HFFc6 (cell line): ENCODE measurements around the gene DLX5. TPM values are rescaled to one million over a fixed set of nuclear protein-coding genes. Genes with fewer than 3 reads are reported as not detected.

Experiments used
- DNase-seq: peaks from one replicate; pipeline ENCODE4 v3.0.0-alpha.2; 2018
- H3K27ac Mint-ChIP-seq: 2 replicates; pipeline ENCODE4 v1.8.0; 2020; ENCODE audit warnings: mild to moderate bottlenecking, mixed read lengths
- H3K27me3 Mint-ChIP-seq: 2 replicates; pipeline ENCODE4 v1.8.0; 2021; ENCODE audit warnings: mild to moderate bottlenecking, moderate library complexity, mixed read lengths; ENCODE audit not compliant: insufficient read depth
- H3K36me3 Mint-ChIP-seq: 2 replicates; pipeline ENCODE4 v1.8.0; 2021; ENCODE audit warnings: low read depth, mixed read lengths
- H3K4me1 Mint-ChIP-seq: 2 replicates; pipeline ENCODE4 v1.8.0; 2020; ENCODE audit warnings: low read depth, mixed read lengths
- H3K4me3 Mint-ChIP-seq: 2 replicates; pipeline ENCODE4 v1.8.0; 2020; ENCODE audit warnings: mild to moderate bottlenecking, moderate library complexity, mixed read lengths
- H3K9me3 Mint-ChIP-seq: 2 replicates; pipeline ENCODE4 v1.8.0; 2020; ENCODE audit warnings: mild to moderate bottlenecking, mixed read lengths
- CTCF ChIP-seq: fragments of 200-600 bp; sonication (generic); IDR thresholded peaks from 2 replicates; pipeline ENCODE4 v1.5.0; 2021; ENCODE audit warnings: antibody characterized with exemption, mild to moderate bottlenecking
- total RNA-seq, 6 experiments: library from RNA; stranded (reverse); fragmentation: NEBNext Ultra II Directional; extraction: Animal tissue kit (Norgen Biotek cat#: 25700); gene quantifications; 2 replicates in 1 of 6; 3 replicates in 5 of 6; pipeline ENCODE4 v1.2.3, GENCODE V29; 2021

DLX5 gene
- total RNA-seq, 6 experiments from 2014 or later = not detected

DNA sequence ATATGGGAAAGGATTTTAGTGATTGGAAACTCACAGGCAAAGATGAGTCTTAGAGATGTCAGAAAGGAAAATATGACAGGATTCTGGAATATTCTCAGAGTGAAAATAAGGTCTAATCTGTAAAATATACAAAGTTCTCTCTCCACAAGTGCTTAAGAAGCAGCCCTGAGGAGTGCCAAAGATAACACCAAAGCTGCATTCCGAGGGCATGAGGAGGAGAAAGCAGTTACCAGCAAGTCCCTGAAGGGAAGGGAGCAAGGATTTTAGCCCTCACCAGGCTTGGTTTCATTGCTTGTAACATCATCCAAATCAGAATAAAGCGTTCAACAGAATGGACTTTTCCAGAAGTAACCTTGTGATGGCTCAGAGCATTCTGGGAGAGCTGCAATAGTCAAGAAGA lies 50.6 kb downstream of the DLX5 start:
- TF ChIP-seq CTCF = no peak
- no peak for DNase-seq
- H3K27ac Mint-ChIP-seq = no peak overlapping the region
- H3K9me3 Mint-ChIP-seq = peaks cover 8% of the 10 kb centered on the region
- H3K27me3 Mint-ChIP-seq = no peaks in the 10 kb centered on the region
- no peak overlapping the region for H3K4me3 Mint-ChIP-seq
- no peaks in the 10 kb centered on the region for H3K4me1 Mint-ChIP-seq
- no peaks in the 10 kb centered on the region for H3K36me3 Mint-ChIP-seq

DNA sequence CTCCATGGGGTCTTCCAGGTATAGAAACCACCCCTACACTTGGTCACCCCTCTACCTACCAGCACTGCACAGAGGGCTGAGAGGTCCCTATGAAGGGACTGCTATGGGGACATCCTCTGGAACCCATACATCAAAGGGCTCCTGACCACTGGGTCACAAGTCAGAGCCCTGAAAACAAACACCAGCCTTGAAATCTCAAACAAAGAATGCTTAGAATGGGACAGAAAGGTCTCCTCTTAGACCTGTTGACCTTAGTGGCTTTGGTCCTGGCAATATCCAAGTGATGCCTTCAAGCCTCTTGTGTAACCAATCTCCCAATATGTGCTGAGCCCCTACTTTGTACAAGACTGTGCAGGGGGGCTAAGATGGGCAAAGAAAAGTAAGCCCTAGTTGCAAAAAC lies 53.9 kb downstream of the DLX5 start:
- TF ChIP-seq CTCF = no peak
- no peaks in the 10 kb centered on the region for H3K4me1 Mint-ChIP-seq
- H3K4me3 Mint-ChIP-seq = no peak overlapping the region
- peaks cover 14% of the 10 kb centered on the region for H3K9me3 Mint-ChIP-seq
- DNase-seq = no peak
- H3K36me3 Mint-ChIP-seq = no peaks in the 10 kb centered on the region
- H3K27me3 Mint-ChIP-seq = no peaks in the 10 kb centered on the region
- H3K27ac Mint-ChIP-seq = no peak overlapping the region

Other genes starting within 250 kb of the DLX5 start
- not detected for gene DLX6, start 19.3 kb downstream of the DLX5 start, total RNA-seq
- 10 to 100 TPM; 10.9 to 17.9 (median 14.8) TPM for gene SDHAF3, start 92.9 kb upstream of the DLX5 start, total RNA-seq